Parathyroid adenoma (tissue), 2 donors: ENCODE results near the gene ADARB2.

Experiments used
- H2AFZ ChIP-seq: fragments of 300-600 bp; sonication (generic); one replicate; pipeline ENCODE4 v1.7.0; 2017; ENCODE audit warnings: antibody characterized with exemption, mild to moderate bottlenecking
- H3K27ac ChIP-seq: fragments of 300-600 bp; sonication (generic); one replicate; pipeline ENCODE4 v1.7.0; 2017
- H3K27me3 ChIP-seq: fragments of 300-600 bp; sonication (generic); one replicate; pipeline ENCODE4 v1.7.0; 2017; ENCODE audit warnings: low read length; ENCODE audit not compliant: control insufficient read depth, insufficient read depth
- H3K36me3 ChIP-seq: fragments of 300-600 bp; sonication (generic); one replicate; pipeline ENCODE4 v1.7.0; 2017; ENCODE audit warnings: low read length; ENCODE audit not compliant: control insufficient read depth, insufficient read depth
- H3K4me1 ChIP-seq: fragments of 300-600 bp; sonication (generic); one replicate; pipeline ENCODE4 v1.7.0; 2017; ENCODE audit warnings: control low read depth
- H3K4me2 ChIP-seq: fragments of 300-600 bp; sonication (generic); one replicate; pipeline ENCODE4 v1.7.0; 2017; ENCODE audit warnings: low read length
- H3K4me3 ChIP-seq: fragments of 300-600 bp; sonication (generic); one replicate; pipeline ENCODE4 v1.7.0; 2017; ENCODE audit warnings: low read depth, low read length
- H3K79me2 ChIP-seq: fragments of 300-600 bp; sonication (generic); one replicate; pipeline ENCODE4 v1.7.0; 2017; ENCODE audit warnings: control low read depth
- H3K9ac ChIP-seq: fragments of 300-600 bp; sonication (generic); one replicate; pipeline ENCODE4 v1.7.0; 2017; ENCODE audit warnings: mild to moderate bottlenecking
- H3K9me3 ChIP-seq: fragments of 300-600 bp; sonication (generic); one replicate; pipeline ENCODE4 v1.7.0; 2017; ENCODE audit warnings: low read length; ENCODE audit not compliant: control insufficient read depth
- CTCF ChIP-seq: fragments of 300-600 bp; sonication (generic); IDR thresholded peaks from one replicate; pipeline ENCODE4 v1.7.0; 2017; ENCODE audit warnings: antibody characterized with exemption, mild to moderate bottlenecking
- donor health status: primary hyperparathyroidism.

ADARB2 gene

GRCh38 chr10:1738950-1739349 lies 1.6 kb upstream of the ADARB2 start:
- Histone ChIP-seq H3K4me2 (no peak overlapping the region), H2AFZ (no peak overlapping the region), H3K79me2 (no peaks in the 10 kb centered on the region), H3K4me3 (no peak overlapping the region), H3K27ac (no peak overlapping the region), H3K36me3 (no peaks in the 10 kb centered on the region), H3K27me3 (no peaks in the 10 kb centered on the region), H3K4me1 (peaks cover 8% of the 10 kb centered on the region), H3K9me3 (no peaks in the 10 kb centered on the region), H3K9ac (no peak overlapping the region)
- TF ChIP-seq CTCF = no peak

GRCh38 chr10:1736972-1737221 lies 428 bp downstream of the ADARB2 start:
- H2AFZ ChIP-seq = peak overlapping the region; percentile 70
- peak overlapping the region; percentile 57 for H3K27ac ChIP-seq
- no peaks in the 10 kb centered on the region for H3K27me3 ChIP-seq
- H3K9ac ChIP-seq = peak overlapping the region; percentile 29
- no peak for TF ChIP-seq CTCF
- H3K4me1 ChIP-seq = peaks cover 4% of the 10 kb centered on the region
- peak overlapping the region; percentile 85 for H3K4me2 ChIP-seq
- H3K79me2 ChIP-seq = peaks cover 3% of the 10 kb centered on the region
- no peaks in the 10 kb centered on the region for H3K9me3 ChIP-seq
- no peaks in the 10 kb centered on the region for H3K36me3 ChIP-seq
- H3K4me3 ChIP-seq = peak overlapping the region; percentile 45

GRCh38 chr10:1736144-1736971 lies 967 bp downstream of the ADARB2 start:
- H3K4me1 ChIP-seq = peaks cover 4% of the 10 kb centered on the region
- no peaks in the 10 kb centered on the region for H3K36me3 ChIP-seq
- H3K27me3 ChIP-seq = no peaks in the 10 kb centered on the region
- peaks cover 3% of the 10 kb centered on the region for H3K79me2 ChIP-seq
- no peaks in the 10 kb centered on the region for H3K9me3 ChIP-seq
- H3K4me2 ChIP-seq = peak overlapping the region; percentile 85
- no peak for TF ChIP-seq CTCF
- peak overlapping the region; percentile 45 for H3K4me3 ChIP-seq
- peak overlapping the region; percentile 29 for H3K9ac ChIP-seq
- peak overlapping the region; percentile 57 for H3K27ac ChIP-seq
- H2AFZ ChIP-seq = peak overlapping the region; percentile 70

- Histone ChIP-seq H3K4me3 (no peak overlapping the region), H3K4me1 (peaks cover 4% of the 10 kb centered on the region), H3K36me3 (no peaks in the 10 kb centered on the region), H3K9me3 (no peaks in the 10 kb centered on the region), H3K27me3 (no peaks in the 10 kb centered on the region), H3K9ac (no peak overlapping the region), H2AFZ (peak overlapping the region; percentile 25), H3K4me2 (no peak overlapping the region), H3K27ac (no peak overlapping the region), H3K79me2 (peaks cover 3% of the 10 kb centered on the region)
- no peak for TF ChIP-seq CTCF
Observed at GRCh38 chr10:1735562-1735961, 1.8 kb downstream of the ADARB2 start.

GRCh38 chr10:1734288-1734687 lies 3.0 kb downstream of the ADARB2 start:
- H3K4me3 ChIP-seq = no peak overlapping the region
- no peak overlapping the region for H3K4me2 ChIP-seq
- H3K36me3 ChIP-seq = no peaks in the 10 kb centered on the region
- no peak overlapping the region for H3K9ac ChIP-seq
- peaks cover 4% of the 10 kb centered on the region for H3K4me1 ChIP-seq
- H3K27me3 ChIP-seq = no peaks in the 10 kb centered on the region
- H3K9me3 ChIP-seq = no peaks in the 10 kb centered on the region
- peaks cover 3% of the 10 kb centered on the region for H3K79me2 ChIP-seq
- TF ChIP-seq CTCF = no peak
- H3K27ac ChIP-seq = no peak overlapping the region
- no peak overlapping the region for H2AFZ ChIP-seq
